GM21423 (cell line): ENCODE data around the gene SENP1.
A peak's percentile ranks its signal among the peaks of the same experiment; 100 is the strongest.
"Not testable (repeated sequence)": the region's sequence is repeated elsewhere in the genome, so short reads cannot be mapped to it uniquely, and the experiment has no call there.

Source experiments
- ATAC-seq: cut with Tn5 transposase; IDR thresholded peaks from one replicate; pipeline ENCODE4 v1.9.1; 2021; ENCODE audit warnings: mild to moderate bottlenecking, moderate library complexity; ENCODE audit not compliant: unreplicated experiment

The SENP1 gene

DNA sequence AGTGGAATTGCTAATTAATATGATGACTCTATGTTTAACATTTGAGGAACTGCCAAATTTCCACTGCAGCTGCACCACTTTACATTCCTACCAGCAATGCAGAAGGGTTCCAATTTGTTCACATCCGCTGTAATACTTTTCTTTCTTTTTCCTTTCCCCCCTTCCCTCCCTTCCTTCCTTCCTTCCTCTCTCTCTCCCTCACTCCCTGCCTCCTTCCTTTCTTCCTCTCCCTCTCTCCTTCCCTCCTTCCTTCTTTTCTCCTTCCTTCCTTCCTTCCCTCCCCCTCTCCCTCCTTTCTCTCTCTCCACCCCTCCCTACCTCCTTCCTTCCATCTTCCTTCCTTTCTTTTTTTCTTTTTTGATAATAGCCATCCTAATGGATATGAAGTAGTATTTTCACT is 10.1 kb upstream of the SENP1 start:
- ATAC-seq = no peak

DNA sequence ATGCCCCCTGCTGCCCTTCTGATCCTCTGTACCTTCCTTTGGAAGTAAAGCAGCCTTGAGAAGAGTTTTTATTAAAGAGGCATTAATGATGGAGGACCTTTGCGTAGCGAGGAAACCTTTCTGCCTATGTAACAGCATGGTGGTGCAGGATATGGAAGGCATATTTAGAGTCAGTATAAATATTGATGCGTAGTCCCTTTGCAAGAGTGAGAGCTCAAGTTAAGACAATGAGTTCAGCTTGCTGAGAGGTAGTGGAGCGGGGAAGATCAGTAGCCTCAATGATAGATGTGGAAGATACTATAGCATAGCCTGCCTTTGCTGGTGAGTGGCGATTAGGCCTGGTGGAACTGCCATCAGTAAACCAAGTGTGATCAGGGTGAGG is 5.4 kb upstream of the SENP1 start:
- ATAC-seq = not testable (repeated sequence)

- ATAC-seq = no peak
Measured at GRCh38 chr12:48110691-48111311, 4.9 kb upstream of the SENP1 start.

DNA sequence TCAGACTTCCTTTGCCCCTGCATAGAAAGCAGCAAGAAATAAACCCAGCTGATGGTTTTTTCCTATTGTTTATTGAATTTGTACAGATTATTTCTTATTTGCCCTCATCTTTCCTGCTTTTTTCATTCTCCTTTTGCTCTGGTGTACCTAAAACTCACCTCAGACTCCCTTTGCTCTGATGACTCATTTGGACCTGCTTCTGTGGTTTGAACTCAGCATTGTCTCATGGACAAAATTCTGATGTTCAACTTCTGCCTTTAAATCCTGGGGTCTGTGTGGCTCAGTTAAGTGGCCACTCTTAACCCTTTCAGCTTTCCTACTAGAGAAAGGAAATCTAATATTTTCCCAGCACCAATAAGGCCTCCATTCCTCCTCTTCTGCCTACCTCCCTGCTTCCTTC is 3.5 kb upstream of the SENP1 start:
- no peak for ATAC-seq

- ATAC-seq = no peak
Measured at GRCh38 chr12:48106681-48107613, 1.1 kb upstream of the SENP1 start.

- ATAC-seq = peak; percentile 20
Measured at GRCh38 chr12:48105321-48105866, 485 bp downstream of the SENP1 start.

DNA sequence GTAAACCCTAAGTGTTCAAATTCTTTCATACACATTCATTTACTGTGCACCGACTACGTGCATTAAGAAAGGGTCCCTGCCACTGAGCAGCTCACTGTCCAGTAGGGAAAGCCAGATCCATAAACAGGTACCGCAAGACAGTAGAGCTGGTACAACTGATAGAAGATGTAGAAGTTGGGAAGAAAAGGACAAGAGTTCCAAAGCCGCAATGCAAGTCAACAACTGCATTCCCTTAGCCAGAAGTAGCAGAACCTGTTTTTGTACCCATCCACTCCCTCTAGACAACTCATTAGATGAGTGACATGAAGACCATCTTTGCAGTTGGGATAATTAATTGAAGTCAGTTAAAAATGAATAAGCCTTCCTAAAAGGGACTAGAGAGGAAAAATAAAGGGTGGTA is 1.3 kb downstream of the SENP1 start:
- ATAC-seq = no peak

DNA sequence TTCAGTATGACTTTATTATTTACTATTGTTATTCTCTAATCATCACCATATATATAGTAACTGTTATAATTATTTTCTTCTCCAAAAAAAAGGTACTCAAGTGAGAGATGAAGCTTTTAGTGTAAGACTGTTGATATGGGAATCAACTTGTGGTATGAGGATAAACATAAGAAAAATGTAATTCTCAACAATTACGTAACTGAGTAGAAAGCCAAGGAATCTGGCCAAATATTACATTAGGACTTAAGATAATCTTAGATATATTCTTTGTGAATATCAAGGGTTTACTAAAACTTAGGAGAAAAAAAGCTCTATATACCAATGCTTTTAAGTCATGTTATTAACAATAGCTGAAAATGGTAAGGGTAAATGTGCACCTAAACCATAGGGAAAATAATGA is 13.3 kb downstream of the SENP1 start:
- ATAC-seq = no peak

DNA sequence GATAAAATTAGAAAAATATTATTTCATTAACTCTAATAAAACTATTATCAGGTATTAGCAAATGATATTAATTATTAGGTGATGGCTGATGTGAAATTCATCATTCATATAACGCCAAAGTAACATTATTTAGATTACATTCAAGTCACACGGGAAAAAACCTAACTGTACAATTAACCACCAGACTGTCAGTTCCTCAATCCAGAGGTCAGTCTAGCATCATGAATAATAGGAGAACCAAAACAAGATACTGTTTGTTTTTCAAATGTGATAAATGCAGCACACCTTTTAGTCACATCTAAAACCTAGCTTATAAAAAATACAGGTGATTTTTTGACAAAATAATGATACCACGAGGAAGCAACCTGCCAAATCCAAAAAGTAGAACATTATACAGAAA is 19.6 kb downstream of the SENP1 start:
- no peak for ATAC-seq

DNA sequence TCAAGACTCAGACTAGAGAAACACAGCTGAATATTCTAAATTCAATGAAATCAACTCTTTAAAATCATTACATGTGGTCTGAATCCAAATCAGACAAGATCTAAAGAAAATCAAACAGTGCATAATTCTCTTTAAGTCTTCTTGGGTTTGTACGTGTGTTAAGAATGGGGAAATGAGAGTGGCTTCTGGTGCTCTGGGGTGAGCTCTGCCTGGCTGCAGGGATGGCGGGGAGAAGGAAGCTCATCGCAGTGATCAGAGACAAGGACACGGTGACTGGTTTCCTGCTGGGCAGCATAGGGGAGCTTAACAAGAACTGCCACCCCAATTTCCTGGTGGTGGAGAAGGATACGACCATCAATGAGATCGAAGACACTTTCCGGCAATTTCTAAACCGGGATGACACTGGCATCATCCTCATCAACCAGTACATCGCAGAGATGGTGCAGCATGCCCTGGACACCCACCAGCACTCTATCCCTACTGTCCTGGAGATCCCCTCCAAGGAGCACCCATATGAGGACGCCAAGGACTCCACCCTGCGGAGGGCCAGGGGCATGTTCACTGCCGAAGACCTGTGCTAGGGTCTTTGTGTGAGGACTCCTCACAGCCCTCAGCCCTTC is 20.9 kb downstream of the SENP1 start:
- ATAC-seq = no peak

GRCh38 chr12:48084066-48084465 is 21.8 kb downstream of the SENP1 start:
- no peak for ATAC-seq

DNA sequence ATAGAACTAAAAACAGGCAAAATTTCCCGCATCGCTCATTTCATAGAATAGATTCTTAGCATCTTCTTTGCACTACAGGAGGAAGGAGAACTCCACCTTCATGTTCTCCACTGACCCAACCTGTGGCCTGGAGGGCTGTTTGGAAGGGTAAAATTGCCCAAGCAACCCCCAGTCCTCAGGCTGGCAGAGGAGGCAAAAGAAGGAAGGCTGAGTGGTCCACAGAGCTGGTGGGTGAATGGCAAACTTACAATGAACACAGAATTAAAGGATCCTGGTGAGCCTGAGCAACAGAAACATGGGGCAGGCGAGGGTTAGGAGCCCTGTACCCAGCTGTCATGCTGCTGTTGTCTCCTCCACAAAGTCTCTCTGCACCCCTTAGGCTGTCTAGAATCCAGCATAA is 25.1 kb downstream of the SENP1 start:
- no peak for ATAC-seq

- no peak for ATAC-seq
Measured at GRCh38 chr12:48080285-48080684, 25.6 kb downstream of the SENP1 start.

DNA sequence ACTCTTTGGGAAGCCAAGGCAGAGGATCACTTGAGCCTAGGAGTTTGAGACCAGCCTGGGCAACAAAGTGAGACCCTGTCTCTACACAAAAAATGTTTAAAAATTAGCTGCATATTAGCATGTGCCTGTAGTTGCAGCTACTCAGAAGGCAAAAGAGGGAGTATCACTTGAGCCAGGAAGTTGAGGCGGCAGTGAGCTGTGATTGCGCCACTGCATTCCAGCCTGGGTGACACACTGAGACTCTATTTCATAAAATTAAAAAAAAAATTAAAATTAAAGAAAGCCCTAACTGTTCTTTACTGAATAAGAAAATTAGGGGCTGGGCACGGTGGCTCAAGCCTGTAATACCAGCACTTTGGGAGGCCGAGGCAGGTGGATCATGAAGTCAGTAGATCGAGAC is 27.0 kb downstream of the SENP1 start:
- ATAC-seq = no peak

DNA sequence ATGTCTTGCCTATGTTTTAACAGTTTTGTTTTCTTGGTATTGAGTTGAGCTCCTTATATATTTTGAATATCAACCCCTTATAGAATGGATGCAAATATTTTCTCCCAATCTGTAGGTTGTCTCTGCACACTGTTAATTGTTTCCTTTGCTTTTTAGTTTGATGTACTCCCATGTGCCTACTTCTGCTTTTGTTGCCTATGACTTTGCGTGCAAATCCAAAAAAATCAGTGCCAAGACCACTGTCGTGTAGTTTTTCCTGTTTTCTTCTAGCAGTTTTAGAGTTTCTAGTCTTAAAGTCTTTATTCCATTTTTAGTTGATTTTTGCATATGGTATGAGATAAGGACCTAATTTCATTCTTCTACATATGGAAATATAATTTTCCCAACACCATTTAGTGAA is 28.8 kb downstream of the SENP1 start:
- ATAC-seq = no peak

DNA sequence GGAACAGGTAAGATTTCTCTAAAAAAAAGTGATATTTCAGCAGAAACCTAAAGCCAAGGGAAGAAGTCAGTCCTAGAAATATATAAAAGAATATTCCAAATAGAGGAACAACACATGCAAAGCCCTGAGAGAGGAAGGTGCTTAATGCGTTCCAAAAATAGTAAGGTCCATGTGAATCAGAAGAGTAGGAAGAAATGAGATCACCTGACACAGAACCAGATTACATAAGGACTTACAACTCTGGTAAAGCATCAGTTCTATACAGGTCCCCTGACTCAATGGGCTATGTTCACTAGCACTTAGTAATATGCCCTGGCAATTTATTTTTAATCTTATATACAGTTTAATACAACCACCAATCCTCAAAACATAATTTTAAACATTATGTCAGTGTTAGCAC is 30.0 kb downstream of the SENP1 start:
- ATAC-seq = no peak

GRCh38 chr12:48074266-48074665 is 31.6 kb downstream of the SENP1 start:
- no peak for ATAC-seq

DNA sequence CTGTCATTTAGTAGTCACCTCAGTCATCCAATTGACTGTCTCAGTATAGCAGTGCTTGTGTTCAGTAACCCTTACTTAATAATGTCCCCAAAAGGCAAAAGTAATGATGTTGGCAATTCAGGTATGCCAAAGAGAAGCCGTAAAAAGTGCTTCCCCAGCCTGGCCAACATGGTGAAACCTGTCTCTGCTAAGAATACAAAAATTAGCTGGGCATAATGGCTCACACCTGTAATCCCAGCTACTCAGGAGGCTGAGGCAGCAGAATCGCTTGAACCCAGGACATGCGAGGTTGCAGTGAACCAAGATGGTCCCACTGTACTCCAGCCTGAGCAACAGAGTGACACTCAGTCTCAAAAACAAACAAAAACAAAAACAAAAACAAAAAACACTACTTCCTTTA is 33.6 kb downstream of the SENP1 start:
- ATAC-seq = no peak

DNA sequence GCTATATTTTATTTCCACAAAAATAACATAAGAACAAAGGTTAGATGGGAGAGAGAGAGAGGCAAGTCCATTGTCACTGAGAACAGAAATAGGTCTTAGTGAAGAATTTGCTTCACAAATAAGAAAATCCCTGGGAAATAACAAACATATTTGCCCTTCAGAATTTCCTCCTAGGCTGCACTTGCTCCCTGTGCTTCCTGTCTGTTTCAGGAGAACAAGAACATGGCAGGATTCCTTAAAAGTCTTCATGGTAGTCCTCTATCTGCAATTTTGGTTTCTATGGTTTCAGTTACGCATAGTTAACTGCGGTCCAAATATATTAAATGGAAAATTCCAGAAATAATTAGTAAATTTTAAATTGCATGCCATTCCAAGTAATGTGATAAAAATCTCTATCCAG is 34.1 kb downstream of the SENP1 start:
- ATAC-seq = no peak

- ATAC-seq = no peak
Measured at GRCh38 chr12:48070731-48071130, 35.1 kb downstream of the SENP1 start.

- no peak for ATAC-seq
Measured at GRCh38 chr12:48070033-48070432, 35.8 kb downstream of the SENP1 start.

DNA sequence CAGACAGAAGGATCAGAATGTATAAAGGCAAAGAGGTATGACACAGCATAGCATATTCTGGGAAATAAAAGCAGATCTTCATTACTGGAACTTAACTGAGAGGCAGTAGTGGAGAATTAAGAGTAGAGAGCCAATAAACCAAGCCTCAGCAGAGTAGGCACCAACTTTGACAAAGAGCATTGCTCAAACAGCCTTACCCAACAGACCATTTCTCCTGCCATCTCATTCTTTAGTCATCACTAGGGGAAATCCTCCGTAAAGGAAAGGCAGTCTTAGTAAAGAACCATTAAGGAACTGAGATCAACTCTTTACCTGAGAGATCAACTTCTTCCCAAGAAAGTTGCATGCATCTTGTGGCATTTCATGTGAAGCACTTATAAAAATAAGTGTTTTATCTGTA is 36.6 kb downstream of the SENP1 start:
- no peak for ATAC-seq
